Measurements from ENCODE around the gene NPSR1.
"Not testable (repeated sequence)": the region's sequence is repeated elsewhere in the genome, so short reads cannot be mapped to it uniquely, and the experiment has no call there.

NPSR1 gene

GRCh38 chr7:34839645-34840044 is 181.6 kb downstream of the NPSR1 start:
- no peak for DNase-seq

- DNase-seq = no peak
These were observed 182.3 kb downstream of the NPSR1 start for GRCh38 chr7:34840176-34840785.

- no peak for DNase-seq
These were observed 183.3 kb downstream of the NPSR1 start for GRCh38 chr7:34841326-34841725.

GRCh38 chr7:34842782-34843181 is 184.8 kb downstream of the NPSR1 start:
- no peak for DNase-seq

GRCh38 chr7:34844406-34844805 is 186.4 kb downstream of the NPSR1 start:
- DNase-seq = no peak

GRCh38 chr7:34844936-34845665 is 187.1 kb downstream of the NPSR1 start:
- no peak for DNase-seq

GRCh38 chr7:34845666-34846361 is 187.8 kb downstream of the NPSR1 start:
- no peak for DNase-seq

- no peak for DNase-seq
These were observed 189.0 kb downstream of the NPSR1 start for GRCh38 chr7:34846976-34847375.

- DNase-seq = no peak
These were observed 190.7 kb downstream of the NPSR1 start for GRCh38 chr7:34848670-34849069.

GRCh38 chr7:34849163-34849960 is 191.3 kb downstream of the NPSR1 start:
- no peak for DNase-seq

GRCh38 chr7:34849986-34850385 is 192.0 kb downstream of the NPSR1 start:
- peak; percentile 8 for DNase-seq

- DNase-seq = no peak
These were observed 192.7 kb downstream of the NPSR1 start for GRCh38 chr7:34850681-34851080.

- peak; percentile 87 for DNase-seq
These were observed 193.4 kb downstream of the NPSR1 start for GRCh38 chr7:34851431-34851830.

- DNase-seq = not testable (repeated sequence)
These were observed 200.4 kb downstream of the NPSR1 start for GRCh38 chr7:34858444-34858843.

GRCh38 chr7:34859281-34859680 is 201.3 kb downstream of the NPSR1 start:
- DNase-seq = not testable (repeated sequence)

GRCh38 chr7:34866222-34866621 is 208.2 kb downstream of the NPSR1 start:
- DNase-seq = not testable (repeated sequence)

- not testable (repeated sequence) for DNase-seq
These were observed 209.3 kb downstream of the NPSR1 start for GRCh38 chr7:34867341-34867740.

GRCh38 chr7:34868602-34869001 is 210.6 kb downstream of the NPSR1 start:
- not testable (repeated sequence) for DNase-seq

- no peak for DNase-seq
These were observed 211.0 kb downstream of the NPSR1 start for GRCh38 chr7:34869057-34869456.

GRCh38 chr7:34870041-34870440 is 212.0 kb downstream of the NPSR1 start:
- not testable (repeated sequence) for DNase-seq

- not testable (repeated sequence) for DNase-seq
These were observed 216.3 kb downstream of the NPSR1 start for GRCh38 chr7:34874329-34874728.

GRCh38 chr7:34875481-34875880 is 217.5 kb downstream of the NPSR1 start:
- DNase-seq = no peak

All from NCI-H1694 (cell line).